NCI-H748 (cell line): ENCODE measurements around the gene SLC9A7.

ENCODE experiments used
- DNase-seq: peaks from one replicate; lab custom pipeline; 2025; ENCODE audit not compliant: unreplicated experiment; lab: John Stamatoyannopoulos, UW

Gene SLC9A7

DNA sequence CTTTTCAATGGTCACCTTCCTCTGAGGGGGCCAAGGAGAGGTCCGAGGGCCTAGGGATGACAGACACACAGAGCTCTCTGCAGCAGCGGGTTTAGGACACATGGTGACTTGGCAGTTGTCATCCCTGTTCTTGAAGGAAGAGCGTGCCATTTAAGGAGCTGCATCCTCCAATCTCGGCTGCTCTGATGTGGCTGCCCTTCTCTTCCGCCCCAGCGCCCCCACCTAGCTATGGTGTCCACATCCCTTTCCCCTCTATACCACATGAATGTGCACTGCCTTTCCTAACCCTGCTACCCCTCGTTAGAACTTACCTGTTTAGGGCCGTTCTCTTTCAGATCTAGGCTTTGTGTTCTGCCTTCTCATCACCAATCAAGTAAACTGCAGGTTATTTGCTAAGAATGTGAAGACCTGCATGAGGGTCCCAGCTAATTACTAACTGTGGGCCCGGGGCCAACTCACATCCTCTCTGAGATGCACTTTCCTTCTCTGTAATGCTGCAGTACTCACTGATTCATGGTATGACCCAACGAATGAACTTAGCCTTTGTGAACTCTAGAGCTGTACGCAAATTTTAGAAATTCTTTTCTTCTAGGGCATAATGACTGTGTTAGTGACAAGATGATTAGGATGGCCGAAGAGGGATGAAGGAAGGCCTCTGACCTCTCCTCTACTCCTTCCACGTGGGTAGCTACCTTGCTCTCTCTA lies 147.1 kb downstream of the SLC9A7 start:
- DNase-seq: no peak

GRCh38 chrX:46610070-46610658 lies 148.8 kb downstream of the SLC9A7 start:
- no peak for DNase-seq

DNA sequence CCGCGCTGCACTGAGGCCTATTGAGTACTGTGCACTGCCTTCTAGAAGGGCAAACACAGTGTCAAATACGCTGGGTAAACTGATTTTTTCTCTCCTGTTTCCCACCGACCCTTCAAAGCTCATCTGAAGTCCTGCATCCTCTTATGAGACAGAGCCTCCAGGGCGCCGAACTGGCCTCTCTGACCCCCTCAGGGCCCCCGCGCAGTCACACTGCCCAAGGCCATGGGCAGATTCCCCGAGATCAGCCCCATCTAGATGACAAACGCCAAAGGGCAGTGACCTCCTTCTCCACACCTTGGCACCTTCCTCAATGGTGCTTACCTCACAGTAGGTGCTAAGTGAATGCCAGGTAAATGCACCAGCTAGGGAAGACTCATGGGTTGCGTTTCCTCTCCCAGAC lies 151.0 kb downstream of the SLC9A7 start:
- no peak for DNase-seq

- no peak for DNase-seq
These were observed 156.3 kb downstream of the SLC9A7 start for GRCh38 chrX:46602468-46603102.

- DNase-seq: no peak
These were observed 157.6 kb downstream of the SLC9A7 start for GRCh38 chrX:46601283-46601682.

- DNase-seq: no peak
These were observed 159.8 kb downstream of the SLC9A7 start for GRCh38 chrX:46599051-46599560.

DNA sequence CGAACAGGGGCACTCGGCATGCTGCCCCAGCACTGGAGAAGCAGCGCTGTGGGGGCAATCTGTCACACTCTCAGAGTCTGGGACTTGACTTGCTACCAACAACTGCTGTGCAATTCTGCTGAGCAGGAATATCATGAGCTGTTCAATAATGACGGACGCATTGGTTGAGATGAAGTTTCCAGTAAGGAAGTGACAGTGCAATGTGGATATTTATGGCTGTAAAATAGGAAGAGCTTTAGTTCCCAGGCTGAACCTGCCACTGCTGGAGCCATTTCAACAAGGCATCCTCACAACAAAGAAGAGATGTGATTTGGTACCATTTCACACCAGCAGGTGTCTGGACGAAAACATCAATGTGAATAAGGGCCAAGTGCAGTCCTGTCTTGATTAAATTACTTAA lies 161.1 kb downstream of the SLC9A7 start:
- DNase-seq: no peak

DNA sequence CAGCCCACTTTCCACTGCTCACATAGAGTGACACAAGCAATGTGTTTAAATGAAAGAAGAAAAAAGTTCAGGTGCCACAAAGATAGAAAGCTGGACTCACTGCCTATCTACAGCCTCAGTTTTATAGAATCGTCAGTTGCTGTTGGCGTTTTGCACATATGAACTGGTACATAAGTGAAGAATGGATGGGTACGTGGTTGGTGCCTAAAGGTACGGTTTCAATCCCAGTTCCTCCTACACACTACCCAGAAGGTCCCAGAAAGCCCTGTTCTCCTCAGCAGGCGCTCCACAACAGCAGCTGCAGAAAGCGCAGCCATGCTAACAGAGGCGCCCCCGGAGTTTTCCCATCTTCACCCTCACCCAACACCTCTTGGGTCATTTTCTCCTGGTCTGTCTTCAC lies 161.7 kb downstream of the SLC9A7 start:
- no peak for DNase-seq

DNA sequence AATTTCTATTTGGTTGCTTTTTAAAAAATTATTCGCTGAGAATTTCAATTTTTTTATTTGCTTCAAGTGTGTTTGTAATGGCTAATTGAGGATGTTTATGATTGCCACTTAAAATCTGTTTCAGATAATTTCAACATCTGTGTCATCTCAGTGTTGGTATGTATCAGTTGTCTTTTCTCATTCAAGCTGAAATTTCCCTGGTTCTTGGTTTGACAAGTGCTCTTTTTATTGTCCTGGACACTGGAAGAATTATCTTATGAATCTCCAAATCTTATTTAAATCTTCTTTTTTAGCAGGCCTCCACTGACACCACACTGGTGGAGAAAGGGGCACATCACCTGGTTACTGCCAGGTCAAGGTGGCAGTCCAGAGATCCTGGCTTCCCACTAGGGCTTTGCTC lies 163.8 kb downstream of the SLC9A7 start:
- DNase-seq: no peak

DNA sequence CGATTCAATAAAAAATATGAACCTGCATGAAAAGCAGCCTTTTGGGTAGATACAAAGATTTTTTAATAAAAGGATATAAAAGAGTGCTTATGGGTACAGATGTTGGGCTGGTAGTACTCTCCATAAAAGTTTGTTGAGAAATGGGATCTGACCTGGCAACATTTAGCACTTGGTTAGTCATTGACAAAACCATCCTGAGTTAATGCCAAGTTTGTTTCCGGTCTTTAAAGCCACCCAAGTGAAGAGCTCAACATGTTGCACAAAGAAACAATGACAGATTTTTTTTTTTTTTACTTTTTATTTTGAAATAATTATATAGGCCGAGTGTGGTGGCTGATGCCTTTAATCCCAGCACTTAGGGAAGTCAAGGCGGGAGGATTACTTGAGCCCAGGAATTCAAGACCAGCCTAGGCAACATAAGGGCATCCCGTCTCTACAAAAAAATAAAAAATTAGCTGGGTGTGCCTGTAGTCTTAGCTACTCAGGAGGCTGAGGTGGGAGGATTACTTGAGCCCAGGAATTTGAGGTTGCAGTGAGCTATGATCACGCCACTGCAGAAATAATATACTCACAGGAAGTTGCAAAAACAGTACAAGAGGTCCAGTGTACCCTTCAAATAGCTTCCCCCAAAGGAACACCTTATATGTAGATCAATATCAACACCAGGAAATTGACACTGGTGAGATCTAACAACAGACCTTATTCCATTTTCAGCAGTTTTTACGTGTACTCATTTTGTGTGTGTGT lies 168.8 kb downstream of the SLC9A7 start:
- DNase-seq: no peak

- no peak for DNase-seq
These were observed 170.7 kb downstream of the SLC9A7 start for GRCh38 chrX:46588263-46588662.

DNA sequence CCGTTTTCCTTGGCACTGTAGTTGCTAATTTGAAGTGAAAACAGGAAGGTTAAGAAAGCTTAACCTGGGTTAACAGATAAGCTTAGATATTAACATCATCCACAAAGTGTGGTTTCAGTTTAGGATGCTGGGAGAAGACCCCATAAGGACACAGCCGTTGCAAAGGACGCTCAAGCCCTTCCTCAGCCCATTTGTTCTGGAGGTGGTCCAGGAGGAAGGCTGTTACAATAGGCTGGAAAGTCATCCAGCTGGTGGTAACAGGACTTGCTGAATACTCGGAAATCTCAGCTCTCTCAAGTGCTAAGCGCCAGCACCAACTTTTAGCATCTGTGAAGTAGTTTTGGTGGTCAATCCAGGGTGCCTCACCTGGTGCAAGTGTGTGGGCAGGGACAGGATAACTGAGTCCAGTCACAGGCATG lies 171.2 kb downstream of the SLC9A7 start:
- DNase-seq: no peak

- DNase-seq: no peak
These were observed 171.8 kb downstream of the SLC9A7 start for GRCh38 chrX:46587158-46587557.

GRCh38 chrX:46584736-46585135 lies 174.2 kb downstream of the SLC9A7 start:
- DNase-seq: no peak

GRCh38 chrX:46582966-46583365 lies 176.0 kb downstream of the SLC9A7 start:
- DNase-seq: no peak

DNA sequence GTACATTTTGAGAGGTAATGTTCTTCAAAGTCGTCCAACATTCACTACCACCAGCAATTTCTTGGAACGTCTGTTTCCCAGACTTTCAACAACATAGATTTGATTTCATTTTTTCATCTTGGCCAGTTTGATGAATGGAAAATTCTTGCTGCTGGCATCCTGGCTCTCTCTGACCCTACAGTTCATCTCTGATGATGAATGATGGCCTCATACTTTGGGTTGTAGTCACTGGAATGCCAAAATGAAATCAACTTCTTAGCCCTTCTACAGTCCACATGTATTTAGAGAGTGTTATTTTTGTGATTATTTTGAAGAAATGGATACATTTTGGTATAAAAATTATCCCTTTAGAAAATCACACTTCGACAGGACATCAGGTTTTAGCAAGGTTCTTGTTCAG lies 176.6 kb downstream of the SLC9A7 start:
- DNase-seq: no peak

DNA sequence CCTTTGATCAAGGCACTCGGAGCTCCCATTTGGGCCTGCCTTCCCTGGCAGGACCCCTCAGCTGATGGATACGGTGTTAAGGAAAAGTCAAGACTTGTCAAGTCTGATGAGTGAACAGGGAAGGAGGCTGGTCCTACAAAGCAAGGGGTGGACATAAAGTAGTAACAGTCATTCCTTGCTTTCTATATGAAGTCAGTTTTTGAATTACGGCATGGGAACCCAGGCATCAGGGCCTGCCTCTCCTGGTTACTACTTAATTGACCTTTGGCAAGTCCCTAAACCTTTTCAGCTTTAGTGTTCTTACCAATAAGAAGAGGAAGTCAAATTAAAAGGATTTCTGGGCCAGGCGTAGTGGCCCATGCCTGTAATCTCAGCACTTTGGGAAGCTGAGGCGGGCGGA lies 178.3 kb downstream of the SLC9A7 start:
- DNase-seq: no peak

GRCh38 chrX:46579250-46579649 lies 179.7 kb downstream of the SLC9A7 start:
- DNase-seq: no peak

GRCh38 chrX:46577221-46578005 lies 181.5 kb downstream of the SLC9A7 start:
- no peak for DNase-seq

- DNase-seq: no peak
These were observed 182.5 kb downstream of the SLC9A7 start for GRCh38 chrX:46576458-46576857.

DNA sequence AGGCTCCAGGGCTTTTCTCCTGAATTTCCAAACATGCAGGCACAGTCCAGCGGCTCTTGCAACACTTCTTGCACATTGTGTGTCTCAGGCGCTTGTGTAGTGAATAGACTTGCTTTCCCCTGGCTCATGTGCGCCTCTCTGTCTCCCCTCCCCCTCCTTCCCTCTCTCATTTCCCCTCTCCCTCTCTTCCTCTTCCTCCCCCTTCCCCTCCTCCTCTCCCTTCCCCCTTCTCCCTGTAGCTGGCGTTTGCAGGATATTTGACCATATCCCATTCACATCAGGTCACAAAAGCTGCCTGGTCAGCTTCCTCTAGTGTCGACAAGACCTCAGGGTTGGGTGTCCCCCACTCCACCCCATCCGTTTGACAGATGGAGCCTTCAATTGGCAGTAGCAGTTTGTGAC lies 182.9 kb downstream of the SLC9A7 start:
- peak; percentile 24 for DNase-seq
